Measurements from ENCODE around the gene COL4A3. TPM values are rescaled to one million over a fixed set of nuclear protein-coding genes. Genes with fewer than 3 reads are reported as not detected.
A peak's percentile ranks its signal among the peaks of the same experiment; 100 is the strongest.

The COL4A3 gene
- total RNA-seq = 10 to 100 TPM in 1 of 2 donors, 1 to 10 TPM in 1; 1.6 to 16.5 TPM

DNA sequence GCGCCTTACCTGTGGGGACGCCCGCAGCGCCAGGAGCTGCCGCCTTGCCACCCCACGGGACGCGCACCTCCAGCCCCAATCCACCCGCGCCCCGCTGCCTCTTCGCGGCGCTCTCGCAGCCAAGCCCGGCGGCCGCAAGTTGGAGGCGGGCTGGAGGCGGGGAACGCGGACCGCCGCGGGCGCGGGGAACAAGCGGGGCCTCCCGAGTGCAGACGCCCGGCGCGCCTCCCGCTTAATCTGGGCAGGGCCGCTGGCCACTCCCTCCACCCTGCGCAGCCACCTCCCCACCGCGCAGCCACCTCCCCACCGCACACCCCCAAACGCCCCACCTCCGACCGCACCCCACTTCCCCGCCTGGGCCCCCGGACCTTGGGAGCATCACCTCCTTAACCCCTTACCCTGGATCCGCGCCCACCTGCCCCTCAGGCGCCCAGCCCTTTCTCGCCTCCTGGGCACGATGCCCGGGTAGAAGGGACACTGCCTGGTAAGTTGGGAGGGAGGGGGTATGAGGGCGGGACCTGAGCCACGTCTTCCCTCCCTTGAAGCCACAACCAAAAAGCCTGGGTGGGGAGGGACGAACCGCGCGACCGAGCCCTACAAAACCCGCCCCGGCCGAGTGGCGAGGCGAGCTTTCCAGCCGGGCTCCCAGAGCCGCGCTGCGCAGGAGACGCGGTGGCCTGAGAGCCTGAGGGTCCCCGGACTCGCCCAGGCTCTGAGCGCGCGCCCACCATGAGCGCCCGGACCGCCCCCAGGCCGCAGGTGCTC, at the start of gene COL4A3, which contains the start of gene COL4A4:
Gene COL4A3, plus strand, starts transcription at position 627 of the 765 bp plus-strand sequence. Its CDS starts 103 bp downstream, at position 730.
Gene COL4A4, minus strand, starts transcription at position 208 of the 765 bp plus-strand sequence. CDS start 16,722 bp downstream, outside the sequence.
- Histone ChIP-seq H3K27me3 (no peaks in the 10 kb centered on the region), H3K27ac (peak within 1 kb of the TSS in 3 of 4 donors; percentile 56 to 67 (median 64)), H3K4me1 (peaks cover 23% of the 10 kb centered on the region), H3K36me3 (replicated peaks in 1 of 2; ENCODE audit: insufficient read depth in 1 of 2, low read depth in 2 of 2) (no peaks in the 10 kb centered on the region), H3K9me3 (no peaks in the 10 kb centered on the region), H3K4me3 (peak within 1 kb of the TSS; percentile 69 to 74)
- peak; percentile 87 for ATAC-seq
- DNase-seq = peak; percentile 51 to 83 (median 72)
- WGBS, 2 donors = 1% methylated on average over 15 to 73 of the region's 77 CpGs
- intact Hi-C loops (cut with DNase I) = no loop called here
- TF ChIP-seq, protein P1, sequence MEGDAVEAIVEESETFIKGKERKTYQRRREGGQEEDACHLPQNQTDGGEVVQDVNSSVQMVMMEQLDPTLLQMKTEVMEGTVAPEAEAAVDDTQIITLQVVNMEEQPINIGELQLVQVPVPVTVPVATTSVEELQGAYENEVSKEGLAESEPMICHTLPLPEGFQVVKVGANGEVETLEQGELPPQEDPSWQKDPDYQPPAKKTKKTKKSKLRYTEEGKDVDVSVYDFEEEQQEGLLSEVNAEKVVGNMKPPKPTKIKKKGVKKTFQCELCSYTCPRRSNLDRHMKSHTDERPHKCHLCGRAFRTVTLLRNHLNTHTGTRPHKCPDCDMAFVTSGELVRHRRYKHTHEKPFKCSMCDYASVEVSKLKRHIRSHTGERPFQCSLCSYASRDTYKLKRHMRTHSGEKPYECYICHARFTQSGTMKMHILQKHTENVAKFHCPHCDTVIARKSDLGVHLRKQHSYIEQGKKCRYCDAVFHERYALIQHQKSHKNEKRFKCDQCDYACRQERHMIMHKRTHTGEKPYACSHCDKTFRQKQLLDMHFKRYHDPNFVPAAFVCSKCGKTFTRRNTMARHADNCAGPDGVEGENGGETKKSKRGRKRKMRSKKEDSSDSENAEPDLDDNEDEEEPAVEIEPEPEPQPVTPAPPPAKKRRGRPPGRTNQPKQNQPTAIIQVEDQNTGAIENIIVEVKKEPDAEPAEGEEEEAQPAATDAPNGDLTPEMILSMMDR (IDR thresholded peaks at IDR 0.05) = no peak
- peak; percentile 5 to 70 (median 60) for TF ChIP-seq POLR2A (IDR thresholded peaks at IDR 0.05)

DNA sequence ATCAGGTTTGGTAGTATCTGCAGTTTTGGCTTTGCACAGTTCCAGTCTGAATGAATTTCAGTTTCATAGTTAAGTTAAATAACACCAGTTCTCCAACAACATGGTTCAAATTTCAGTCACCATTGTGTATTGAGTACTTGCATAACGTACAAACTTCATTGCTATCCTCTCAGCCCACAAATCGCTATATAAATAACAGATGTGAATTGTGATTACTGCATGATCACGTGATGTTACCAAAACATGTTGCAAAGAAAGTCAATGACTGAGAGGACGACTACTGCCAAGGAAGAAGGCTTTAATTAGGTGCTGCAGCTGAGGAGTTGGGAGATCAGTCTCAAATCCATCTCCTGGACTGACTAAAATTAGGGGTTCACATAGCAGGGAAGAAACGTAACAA, 48.7 kb upstream of the COL4A3 start:
- no peaks in the 10 kb centered on the region for H3K4me1 ChIP-seq
- H3K27me3 ChIP-seq = no peaks in the 10 kb centered on the region
- H3K4me3 ChIP-seq = no peak overlapping the region
- H3K36me3 ChIP-seq (replicated peaks in 1 of 2; ENCODE audit: insufficient read depth in 1 of 2, low read depth in 2 of 2) = peaks cover 0 to 4% of the 10 kb centered on the region in 2 donors
- WGBS, 2 donors = 63 to 69% methylated on average over 5 of the region's 5 CpGs
- TF ChIP-seq, protein P1 (IDR thresholded peaks at IDR 0.05) = no peak
- TF ChIP-seq POLR2A (IDR thresholded peaks at IDR 0.05) = no peak
- intact Hi-C loops (cut with DNase I) = loop anchor here (10.0 kb wide), 1 partner anchor 81 kb away; no protein-coding TSS in a partner anchor
- H3K27ac ChIP-seq = no peak overlapping the region
- DNase-seq (no peak), ATAC-seq (no peak)
- no peaks in the 10 kb centered on the region for H3K9me3 ChIP-seq

DNA sequence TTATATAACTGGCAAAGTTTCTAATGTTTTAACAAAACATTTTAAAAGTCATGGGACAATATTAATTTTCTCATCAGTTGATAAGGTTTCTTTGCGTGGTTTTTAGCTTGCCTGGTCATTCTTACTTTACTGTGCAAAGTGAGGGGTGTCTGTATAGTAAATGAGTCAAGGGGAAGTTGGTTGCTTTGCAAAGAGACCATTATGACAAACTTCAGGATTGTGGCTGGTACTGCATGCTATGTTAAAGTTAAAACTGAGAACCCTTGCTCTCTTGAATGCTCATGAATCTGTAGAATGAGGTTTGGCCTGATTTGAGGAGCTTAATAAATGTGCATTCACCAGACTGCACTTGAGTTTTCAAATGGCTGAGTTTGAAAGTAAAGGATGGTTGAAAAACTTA, 47.4 kb upstream of the COL4A3 start:
- Histone ChIP-seq H3K4me1 (no peaks in the 10 kb centered on the region), H3K36me3 (replicated peaks in 1 of 2; ENCODE audit: insufficient read depth in 1 of 2, low read depth in 2 of 2) (peaks cover 0 to 4% of the 10 kb centered on the region in 2 donors), H3K9me3 (no peaks in the 10 kb centered on the region), H3K4me3 (no peak overlapping the region), H3K27ac (no peak overlapping the region), H3K27me3 (no peaks in the 10 kb centered on the region)
- DNase-seq (no peak), ATAC-seq (no peak)
- 69 to 77% methylated on average over 1 of the region's 1 CpG for WGBS, 2 donors
- TF ChIP-seq, protein P1 (IDR thresholded peaks at IDR 0.05) = no peak
- TF ChIP-seq POLR2A (IDR thresholded peaks at IDR 0.05) = no peak
- intact Hi-C loops (cut with DNase I) = loop anchor here (10.0 kb wide), 1 partner anchor 82 kb away; no protein-coding TSS in a partner anchor

DNA sequence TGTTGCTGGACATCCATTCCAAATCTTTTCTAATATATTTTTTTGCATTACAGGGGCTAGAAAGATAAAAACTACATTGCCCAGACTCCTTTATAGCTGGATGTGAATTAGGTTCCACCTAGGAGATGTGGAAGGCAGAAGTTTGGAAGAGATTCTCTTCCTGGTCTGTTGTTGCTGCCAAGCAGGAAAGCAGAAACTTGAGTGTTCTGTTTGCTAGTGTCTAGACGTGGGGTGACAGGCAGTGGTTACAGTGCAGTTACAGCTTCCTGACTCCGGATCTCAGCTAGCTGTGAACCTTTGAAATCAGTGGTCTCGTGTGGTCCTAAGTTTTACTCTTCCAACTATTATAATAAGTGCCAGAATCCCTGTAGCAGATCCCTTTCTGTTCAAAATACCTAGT, 46.6 kb upstream of the COL4A3 start:
- Histone ChIP-seq H3K36me3 (replicated peaks in 1 of 2; ENCODE audit: insufficient read depth in 1 of 2, low read depth in 2 of 2) (peaks cover 0 to 4% of the 10 kb centered on the region in 2 donors), H3K4me1 (no peaks in the 10 kb centered on the region), H3K9me3 (no peaks in the 10 kb centered on the region), H3K27me3 (no peaks in the 10 kb centered on the region), H3K27ac (no peak overlapping the region), H3K4me3 (no peak overlapping the region)
- TF ChIP-seq POLR2A (IDR thresholded peaks at IDR 0.05) = no peak
- TF ChIP-seq, protein P1 (IDR thresholded peaks at IDR 0.05) = no peak
- WGBS, 2 donors = 51 to 53% methylated on average over 3 of the region's 3 CpGs
- intact Hi-C loops (cut with DNase I) = loop anchor here (10.0 kb wide), 1 partner anchor 83 kb away; no protein-coding TSS in a partner anchor
- ATAC-seq = no peak
- DNase-seq = no peak
